Activated CD4-positive, alpha-beta T cell treated with anti-CD3 and anti-CD28 coated beads, Interleukin-2, amount 50 U/mL, for 1 hour (primary cell): ENCODE measurements around the gene RPP38.
A peak's percentile ranks its signal among the peaks of the same experiment; 100 is the strongest.

Source experiments
- DNase-seq: peaks from one replicate; pipeline ENCODE4 v3.0.0-alpha.2; 2020

RPP38 gene, protein sequence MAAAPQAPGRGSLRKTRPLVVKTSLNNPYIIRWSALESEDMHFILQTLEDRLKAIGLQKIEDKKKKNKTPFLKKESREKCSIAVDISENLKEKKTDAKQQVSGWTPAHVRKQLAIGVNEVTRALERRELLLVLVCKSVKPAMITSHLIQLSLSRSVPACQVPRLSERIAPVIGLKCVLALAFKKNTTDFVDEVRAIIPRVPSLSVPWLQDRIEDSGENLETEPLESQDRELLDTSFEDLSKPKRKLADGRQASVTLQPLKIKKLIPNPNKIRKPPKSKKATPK

GRCh38 chr10:15097011-15097812 lies at the start of gene RPP38:
Gene RPP38 (plus strand): TSS chr10:15097355. CDS start chr10:15103315, 5,960 bp downstream.
- DNase-seq: peak; percentile 92

DNA sequence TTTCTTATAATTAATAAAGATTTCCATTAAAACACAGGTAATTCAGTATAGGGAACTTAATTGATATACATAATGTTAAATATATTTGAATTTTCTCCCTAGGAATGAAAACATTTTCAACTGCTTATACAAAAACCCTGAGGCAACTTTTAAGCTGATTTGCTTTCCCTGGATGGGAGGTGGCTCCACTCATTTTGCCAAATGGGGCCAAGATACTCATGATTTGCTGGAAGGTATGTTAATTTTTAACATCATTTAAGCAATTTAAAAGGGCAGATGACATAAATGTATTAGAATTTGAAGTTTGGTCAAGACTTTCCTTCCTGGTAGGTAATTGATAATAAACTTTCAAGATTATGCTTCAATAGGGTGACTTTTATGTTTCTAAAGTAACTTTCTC lies 47.6 kb upstream of the RPP38 start:
- no peak for DNase-seq

- no peak for DNase-seq
Observed at GRCh38 chr10:15052121-15052520, 45.0 kb upstream of the RPP38 start.

DNA sequence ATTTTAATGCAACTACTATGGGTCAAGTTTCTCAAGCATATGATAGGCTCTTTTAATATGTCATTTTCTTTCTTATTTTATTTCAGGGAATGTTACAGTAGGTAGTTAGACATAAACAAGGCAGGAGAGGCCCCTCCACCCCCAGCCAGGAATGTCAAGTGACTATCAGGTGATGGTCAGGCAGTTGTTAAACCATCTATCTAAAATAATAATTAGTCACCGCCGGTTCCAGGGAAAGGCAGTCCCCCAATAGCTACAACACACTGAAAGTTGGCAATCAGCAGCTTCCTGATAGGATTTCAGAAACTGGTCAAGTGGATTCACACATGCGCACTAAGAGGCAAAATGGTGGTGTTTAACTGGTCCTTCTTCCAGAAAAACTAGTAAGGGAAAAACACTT lies 44.1 kb upstream of the RPP38 start:
- DNase-seq: no peak

DNA sequence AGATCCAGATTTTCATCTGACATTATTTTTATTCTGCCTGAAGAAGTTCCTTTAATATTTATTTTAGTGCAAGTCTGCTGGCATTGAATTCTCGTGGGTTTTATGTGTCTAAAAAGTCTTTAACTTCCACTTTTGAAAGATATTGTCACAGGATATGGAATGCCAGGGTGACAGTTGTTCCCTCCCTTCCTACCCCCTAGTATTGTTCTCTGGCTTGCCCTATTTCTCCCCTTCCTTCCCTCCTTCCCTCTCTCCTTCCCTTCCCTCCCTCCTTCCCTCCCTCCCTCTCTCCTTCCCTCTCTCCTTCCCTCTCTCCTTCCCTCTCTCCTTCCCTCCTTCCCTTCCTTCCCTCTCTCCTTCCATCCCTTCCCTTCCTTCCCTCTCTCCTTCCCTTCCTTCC lies 38.5 kb upstream of the RPP38 start:
- DNase-seq: no peak

DNA sequence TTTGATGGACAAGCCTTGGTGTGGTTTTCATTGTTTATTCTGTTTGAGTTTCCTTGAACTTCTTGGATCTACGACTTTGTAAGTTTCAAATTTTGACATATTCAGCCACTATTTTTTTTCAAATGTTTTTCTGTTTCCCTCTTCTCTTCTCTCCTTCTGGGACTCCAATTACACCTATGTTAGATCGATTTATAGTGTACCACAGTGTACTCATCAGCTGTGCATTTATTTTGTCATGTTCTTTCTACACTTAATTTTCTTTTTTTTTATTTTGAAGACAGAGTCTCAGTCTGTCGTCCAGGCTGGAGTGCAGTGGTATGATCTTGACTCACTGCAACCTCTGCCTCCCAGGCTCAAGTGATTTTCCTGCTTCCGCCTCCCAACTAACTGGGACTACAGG lies 37.2 kb upstream of the RPP38 start:
- DNase-seq: no peak

- DNase-seq: no peak
Observed at GRCh38 chr10:15060638-15061037, 36.5 kb upstream of the RPP38 start.

DNA sequence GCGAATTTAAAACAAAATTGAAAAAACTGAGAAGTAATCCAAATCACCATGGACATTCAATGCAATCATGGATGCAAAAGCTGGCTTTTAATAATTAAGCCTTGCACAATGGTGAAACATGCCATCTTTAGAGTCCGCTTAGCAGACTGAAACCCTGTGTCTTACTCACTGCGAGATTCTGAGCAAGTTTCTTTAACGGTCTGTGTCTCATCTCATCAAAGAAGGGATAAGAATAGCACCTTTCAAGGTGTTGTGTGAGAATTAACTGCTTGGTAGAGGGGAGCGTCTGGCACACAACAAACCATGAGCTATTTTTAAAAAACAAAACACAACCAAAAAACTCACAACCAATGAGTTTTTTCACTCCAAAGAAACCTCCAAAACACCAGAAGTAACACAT lies 30.0 kb upstream of the RPP38 start:
- no peak for DNase-seq

DNA sequence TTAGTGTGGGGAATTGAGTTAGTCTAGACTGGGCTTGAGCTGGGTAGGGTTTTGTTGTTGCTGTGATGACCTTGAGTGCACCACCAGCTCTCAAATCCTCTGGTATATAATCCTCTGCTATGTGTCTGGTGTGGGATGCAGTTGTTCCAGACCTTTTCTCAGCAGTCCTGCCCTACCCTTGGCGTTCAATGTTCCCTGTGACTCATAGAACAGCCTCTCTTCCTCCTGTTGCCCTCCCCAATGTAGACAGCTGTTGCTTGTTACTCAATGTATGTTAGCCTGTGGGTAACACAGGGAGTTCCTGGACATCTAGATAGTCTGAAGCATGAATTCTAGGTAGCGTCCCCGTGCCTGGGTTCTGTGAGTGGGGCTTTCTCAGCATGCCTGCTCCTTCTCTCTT lies 28.4 kb upstream of the RPP38 start:
- no peak for DNase-seq

DNA sequence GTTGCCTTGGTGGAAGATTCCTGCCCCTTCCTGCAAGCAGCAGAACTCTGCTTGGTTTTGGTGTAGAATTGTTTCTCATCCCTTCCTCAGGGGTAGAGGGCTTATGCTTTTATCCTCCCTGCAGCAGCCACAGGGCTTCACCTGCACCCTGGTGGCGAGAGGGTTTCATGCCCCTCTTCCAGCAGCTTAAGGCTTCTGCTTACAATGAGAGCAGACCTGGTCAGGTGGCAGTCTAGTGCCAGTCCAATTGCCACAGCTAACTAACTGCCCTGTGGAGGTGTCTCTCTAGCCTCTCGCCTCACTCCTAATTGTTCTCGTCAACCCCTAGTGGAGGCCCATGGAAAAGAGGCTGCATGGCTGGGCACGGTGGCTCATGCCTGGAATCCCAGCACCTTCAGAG lies 27.9 kb upstream of the RPP38 start:
- no peak for DNase-seq

DNA sequence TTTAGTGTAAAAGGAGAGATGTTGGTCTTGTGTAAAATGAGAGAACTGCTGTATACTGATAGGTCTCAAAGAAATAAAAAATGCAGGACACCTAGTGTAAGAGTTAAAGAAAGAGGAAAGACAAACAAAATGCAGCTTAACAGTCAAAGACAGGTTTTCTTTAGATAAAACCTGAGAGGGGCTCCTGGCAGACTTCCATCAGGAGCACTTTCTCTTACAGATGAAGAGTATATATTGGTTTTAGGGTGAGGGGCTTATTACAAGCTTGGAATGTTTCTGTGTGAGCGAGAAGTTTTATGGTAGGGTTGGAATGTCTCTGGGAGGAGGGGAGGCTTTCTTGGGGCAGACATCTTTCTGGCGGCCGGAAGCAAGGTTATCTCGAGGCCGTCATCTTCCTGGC lies 24.8 kb upstream of the RPP38 start:
- no peak for DNase-seq

DNA sequence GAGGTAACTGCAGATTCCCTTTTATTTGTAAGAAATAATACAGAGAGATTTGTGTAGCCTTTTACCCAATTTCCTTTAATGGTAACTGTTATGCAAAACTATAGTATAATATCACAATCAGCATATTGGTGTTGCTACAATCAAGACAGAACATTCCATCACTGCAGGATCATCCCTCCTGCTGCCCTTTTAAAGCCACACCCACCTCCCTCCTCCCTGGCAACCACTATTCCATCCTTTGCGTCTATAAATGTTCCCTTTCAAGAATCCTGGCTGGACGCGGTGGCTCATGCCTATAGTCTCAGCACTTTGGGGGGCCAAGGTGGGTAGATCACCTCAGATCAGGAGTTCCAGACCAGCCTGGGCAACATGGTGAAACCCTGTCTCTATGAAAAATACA lies 21.7 kb upstream of the RPP38 start:
- DNase-seq: no peak

DNA sequence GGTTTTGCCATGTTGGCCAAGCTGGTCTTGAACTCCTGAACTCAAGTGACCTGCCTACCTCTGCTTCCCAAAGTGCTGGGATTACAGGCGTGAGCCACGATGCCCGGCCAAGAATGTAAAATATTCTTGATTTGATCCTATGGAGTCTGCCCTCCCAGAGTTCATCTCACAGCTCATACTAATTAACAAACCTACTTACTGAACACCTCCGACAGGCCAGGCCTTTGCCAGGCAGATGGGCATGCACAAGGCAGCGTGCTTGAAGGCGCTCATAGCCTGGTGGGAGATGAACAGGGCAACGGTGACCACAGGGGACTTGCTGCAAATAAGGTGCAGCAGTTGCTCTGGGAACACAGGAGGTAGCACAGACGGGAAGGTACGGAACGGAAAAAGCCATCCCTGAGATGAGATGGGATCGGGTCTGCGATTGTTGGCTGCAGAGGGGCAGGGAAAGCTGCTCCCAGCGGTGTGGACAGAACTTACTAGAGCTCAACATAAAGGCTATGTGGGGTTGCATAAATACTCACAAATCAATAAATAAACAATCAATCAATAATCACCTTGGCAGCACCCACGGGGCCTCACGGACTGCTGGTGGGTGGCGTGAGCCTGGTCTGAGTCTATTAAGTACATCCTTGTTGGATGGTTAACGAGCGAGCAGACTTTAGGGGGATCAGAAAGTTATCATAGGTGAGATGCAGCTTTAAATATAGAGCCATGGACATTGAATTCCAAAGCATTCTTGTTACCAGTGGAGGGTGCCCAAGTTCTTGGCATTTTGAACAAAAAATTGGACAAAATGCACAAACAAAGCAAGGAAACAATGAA lies 13.3 kb upstream of the RPP38 start:
- no peak for DNase-seq

DNA sequence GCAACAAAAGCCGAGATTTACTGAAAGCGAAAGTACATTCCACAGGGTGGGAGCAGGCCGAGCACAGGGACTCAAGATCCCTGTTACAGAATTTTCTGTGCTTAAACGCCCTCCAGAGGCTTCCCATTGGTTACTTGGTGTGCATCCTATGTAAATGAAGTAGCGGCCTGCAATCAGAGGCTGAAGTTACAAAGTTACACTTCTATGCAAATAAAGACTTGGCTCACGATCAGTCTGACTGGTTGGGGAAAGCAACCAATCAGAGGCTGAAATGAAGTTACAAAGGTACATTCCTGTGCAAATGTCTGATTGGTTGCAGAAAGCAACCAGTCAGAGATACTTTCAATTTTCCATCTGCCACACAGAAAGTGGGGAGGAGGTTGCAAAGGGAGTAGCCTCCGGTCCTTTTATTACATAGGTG lies 12.6 kb upstream of the RPP38 start:
- no peak for DNase-seq

- peak; percentile 73 for DNase-seq
Observed at GRCh38 chr10:15088428-15089261, 8.5 kb upstream of the RPP38 start, which contains the start of gene ACBD7. Gene ACBD7 (minus strand): TSS chr10:15088776. CDS start chr10:15088728, 48 bp downstream.

GRCh38 chr10:15091418-15091817 lies 5.7 kb upstream of the RPP38 start:
- DNase-seq: no peak

GRCh38 chr10:15092855-15093408 lies 4.2 kb upstream of the RPP38 start:
- DNase-seq: no peak

GRCh38 chr10:15096661-15097010 lies 519 bp upstream of the RPP38 start:
- no peak for DNase-seq

DNA sequence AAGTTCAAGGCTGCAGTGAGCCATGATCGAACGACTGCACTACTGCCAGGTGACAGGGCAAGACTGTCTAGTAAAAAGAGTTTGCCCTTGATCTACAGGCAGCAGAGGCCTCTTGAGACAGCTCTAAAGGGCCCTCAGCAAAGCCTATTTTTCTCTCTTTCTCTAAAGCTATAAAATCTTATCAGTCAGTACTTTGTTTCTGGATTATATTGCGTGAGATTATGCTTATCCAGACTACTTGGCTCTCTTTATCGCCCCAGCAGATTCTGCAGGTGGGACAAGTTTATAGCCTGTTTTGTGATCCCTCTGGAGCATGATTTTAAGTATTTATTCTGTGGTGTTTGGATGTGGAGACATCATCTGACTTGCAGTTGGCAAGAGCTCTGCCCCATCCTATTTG lies 2.7 kb downstream of the RPP38 start:
- no peak for DNase-seq

- no peak for DNase-seq
Observed at GRCh38 chr10:15103513-15103912, 6.4 kb downstream of the RPP38 start.

DNA sequence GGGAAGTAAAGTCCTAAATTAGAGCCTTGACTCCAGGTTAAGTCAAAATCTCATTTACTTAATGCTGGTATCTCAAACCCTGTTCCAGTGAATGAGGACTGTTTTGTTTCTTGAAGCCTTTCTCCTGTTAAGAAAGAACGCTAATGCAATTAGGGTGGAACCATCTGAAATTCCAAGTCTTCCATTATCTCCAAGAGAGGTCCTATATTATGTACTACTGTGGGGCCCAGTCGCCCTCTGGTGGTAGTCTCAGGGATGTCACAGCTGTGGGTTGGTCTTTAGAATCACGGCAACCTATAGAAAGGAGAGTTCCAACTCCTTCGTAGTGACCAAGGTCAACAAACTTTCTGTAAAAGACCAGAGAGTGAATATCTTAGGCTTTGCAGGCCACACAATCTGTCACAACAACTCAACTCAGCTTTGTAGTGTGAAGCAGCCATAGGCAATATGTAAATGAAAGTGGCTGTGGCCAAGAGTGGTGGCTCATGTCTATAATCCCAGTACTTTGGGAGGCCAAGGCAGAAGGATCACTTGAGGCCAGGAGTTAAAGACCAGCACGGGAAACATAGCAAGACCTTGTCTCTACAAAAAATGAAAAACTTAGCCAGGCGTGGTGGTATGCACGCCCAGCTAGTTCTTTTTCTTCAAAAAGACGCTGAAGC lies 9.3 kb downstream of the RPP38 start:
- DNase-seq: peak; percentile 70

- no peak for DNase-seq
Observed at GRCh38 chr10:15112657-15113056, 15.5 kb downstream of the RPP38 start.
